ENCODE results near the gene FGF1. TPM values are rescaled to one million over a fixed set of nuclear protein-coding genes. Genes with fewer than 3 reads are reported as not detected.

Gene FGF1
- total and polyA plus RNA-seq, 2 donors (not counting 1 experiment from before 2014, with no cell fraction given): not detected

DNA sequence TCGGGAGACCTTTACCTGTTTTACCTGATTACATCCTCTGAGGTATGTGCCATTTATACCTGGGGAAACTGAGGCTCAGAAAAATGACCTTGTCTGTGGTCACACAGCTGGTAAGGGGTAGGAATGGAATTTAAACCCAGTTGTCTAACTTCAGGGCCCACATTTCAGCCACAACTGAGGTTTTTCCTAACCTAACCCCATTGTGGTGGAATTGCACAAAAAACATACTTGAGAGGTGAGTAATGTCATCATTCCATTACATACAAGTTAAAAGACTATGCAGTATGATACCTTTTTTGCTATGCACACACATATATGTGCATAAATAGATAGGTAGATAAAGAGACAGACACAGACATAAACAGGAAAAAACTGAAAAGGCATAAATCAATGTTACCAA is 14.1 kb downstream of the FGF1 start:
- no peak for DNase-seq
- H2AFZ ChIP-seq (ENCODE audit: insufficient read depth, low read depth, low read length, poor library complexity, severe bottlenecking): no peak overlapping the region
- POLR2A ChIA-PET: no interaction called here
- no peak overlapping the region for H3K27ac ChIP-seq (ENCODE audit: low read length in 2 of 2)
- no peaks in the 10 kb centered on the region for H3K4me1 ChIP-seq (ENCODE audit: control insufficient read depth in 2 of 2, insufficient read depth in 2 of 2, low read length in 2 of 2)
- H3K79me2 ChIP-seq (ENCODE audit: control insufficient read depth, insufficient read depth, low read length): no peaks in the 10 kb centered on the region
- TF ChIP-seq EZH2 (IDR thresholded peaks at IDR 0.05; ENCODE audit: borderline replicate concordance, insufficient read depth, low read depth, low read length, poor library complexity, severe bottlenecking) (no peak), CTCF (IDR thresholded peaks at IDR 0.05) (no peak)
- no CpG with 5 or more reads among the region's 1 CpG for WGBS (ENCODE audit: insufficient coverage)
- H3K4me2 ChIP-seq (replicated peaks; ENCODE audit: low read depth, low read length, poor library complexity, severe bottlenecking): no peak overlapping the region
- no peaks in the 10 kb centered on the region for H3K9me3 ChIP-seq (ENCODE audit: control extremely low read depth in 1 of 3, control insufficient read depth in 2 of 3, insufficient read depth in 1 of 3, low read length in 2 of 3)
- H3K9me3 Mint-ChIP-seq (ENCODE audit: insufficient read depth): no peaks in the 10 kb centered on the region
- no peak for ATAC-seq (ENCODE audit: low read depth)
- peaks cover 5% of the 10 kb centered on the region for H3K27me3 Mint-ChIP-seq
- H3K4me1 Mint-ChIP-seq: no peaks in the 10 kb centered on the region
- no peak overlapping the region for H3K4me3 Mint-ChIP-seq
- no peak overlapping the region for H3K4me3 ChIP-seq (ENCODE audit: control extremely low read depth in 1 of 5, extremely low read depth in 1 of 5, insufficient read depth in 1 of 5, low read depth in 2 of 5, low read length in 4 of 5)
- intact Hi-C loops (cut with micrococcal nuclease): no loop called here
- H4K20me1 ChIP-seq (ENCODE audit: control insufficient read depth, insufficient read depth, low read length, poor library complexity, severe bottlenecking): no peaks in the 10 kb centered on the region
- H3K27ac Mint-ChIP-seq: no peak overlapping the region
- H3K9ac ChIP-seq (ENCODE audit: low read length): no peak overlapping the region
- no peaks in the 10 kb centered on the region for H3K36me3 ChIP-seq (replicated peaks in 1 of 2; ENCODE audit: control extremely low read depth in 1 of 2, control insufficient read depth in 1 of 2, extremely low read depth in 1 of 2, insufficient read depth in 2 of 2, low read length in 1 of 2)
- CTCF ChIA-PET: no interaction called here
- peaks cover 0 to 3% (median 0%) of the 10 kb centered on the region in 4 experiments for H3K27me3 ChIP-seq (replicated peaks in 1 of 4; ENCODE audit: control extremely low read depth in 1 of 4, control insufficient read depth in 3 of 4, insufficient read depth in 4 of 4, low read length in 3 of 4)

GRCh38 chr5:142671266-142671665 is 14.6 kb downstream of the FGF1 start:
- Histone ChIP-seq H3K27me3 (replicated peaks in 1 of 4; ENCODE audit: control extremely low read depth in 1 of 4, control insufficient read depth in 3 of 4, insufficient read depth in 4 of 4, low read length in 3 of 4) (peaks cover 0 to 3% (median 0%) of the 10 kb centered on the region in 4 experiments), H3K4me3 (ENCODE audit: control extremely low read depth in 1 of 5, extremely low read depth in 1 of 5, insufficient read depth in 1 of 5, low read depth in 2 of 5, low read length in 4 of 5) (no peak overlapping the region), H3K36me3 (replicated peaks in 1 of 2; ENCODE audit: control extremely low read depth in 1 of 2, control insufficient read depth in 1 of 2, extremely low read depth in 1 of 2, insufficient read depth in 2 of 2, low read length in 1 of 2) (no peaks in the 10 kb centered on the region), H2AFZ (ENCODE audit: insufficient read depth, low read depth, low read length, poor library complexity, severe bottlenecking) (no peak overlapping the region), H3K79me2 (ENCODE audit: control insufficient read depth, insufficient read depth, low read length) (no peaks in the 10 kb centered on the region), H3K4me1 (ENCODE audit: control insufficient read depth in 2 of 2, insufficient read depth in 2 of 2, low read length in 2 of 2) (no peaks in the 10 kb centered on the region), H4K20me1 (ENCODE audit: control insufficient read depth, insufficient read depth, low read length, poor library complexity, severe bottlenecking) (no peaks in the 10 kb centered on the region), H3K9me3 (ENCODE audit: control extremely low read depth in 1 of 3, control insufficient read depth in 2 of 3, insufficient read depth in 1 of 3, low read length in 2 of 3) (no peaks in the 10 kb centered on the region), H3K27ac (ENCODE audit: low read length in 2 of 2) (no peak overlapping the region), H3K9ac (ENCODE audit: low read length) (no peak overlapping the region), H3K4me2 (replicated peaks; ENCODE audit: low read depth, low read length, poor library complexity, severe bottlenecking) (no peak overlapping the region)
- Mint-ChIP-seq H3K4me1 (no peaks in the 10 kb centered on the region), H3K9me3 (ENCODE audit: insufficient read depth) (no peaks in the 10 kb centered on the region), H3K4me3 (no peak overlapping the region), H3K27ac (no peak overlapping the region), H3K27me3 (peaks cover 5% of the 10 kb centered on the region)
- no peak for DNase-seq
- no peak for TF ChIP-seq CTCF (IDR thresholded peaks at IDR 0.05)
- TF ChIP-seq EZH2 (IDR thresholded peaks at IDR 0.05; ENCODE audit: borderline replicate concordance, insufficient read depth, low read depth, low read length, poor library complexity, severe bottlenecking): no peak
- ChIA-PET POLR2A (no interaction called here), CTCF (no interaction called here)
- 80% methylated on average over 1 of the region's 3 CpGs for WGBS (ENCODE audit: insufficient coverage)
- no peak for ATAC-seq (ENCODE audit: low read depth)
- intact Hi-C loops (cut with micrococcal nuclease): no loop called here
